Natural killer cell (primary cell): ENCODE measurements around the gene TMEM141. TPM values are rescaled to one million over a fixed set of nuclear protein-coding genes. Genes with fewer than 3 reads are reported as not detected.

Experiments
- ATAC-seq, 3 donors: fragments of 150-1000 bp in 2 of 3; fragments of 200-7000 bp in 1 of 3; cut with Tn5 transposase; 1 replicate in 1 of 3; 2 replicates in 2 of 3; pipeline ENCODE4 v1.10.0; 2021; ENCODE audit warnings: mild to moderate bottlenecking in 2 of 3, moderate library complexity in 2 of 3
- DNase-seq, 2 donors: peaks; one replicate each; pipeline versions ENCODE4 v3.0.0 to v3.0.0-alpha.2; 2013 to 2021; ENCODE audit warnings: mixed read lengths in 1 of 2
- H3K27ac ChIP-seq: one replicate; pipeline ENCODE4 v1.5.1; 2013; ENCODE audit warnings: mild to moderate bottlenecking, low read length
- H3K27me3 ChIP-seq: one replicate; pipeline ENCODE4 v1.6.1; 2013; ENCODE audit warnings: low read length; ENCODE audit not compliant: control insufficient read depth, insufficient read depth
- H3K36me3 ChIP-seq: one replicate; pipeline ENCODE4 v1.6.1; 2013; ENCODE audit warnings: low read length; ENCODE audit not compliant: control insufficient read depth, insufficient read depth
- H3K4me1 ChIP-seq: one replicate; pipeline ENCODE4 v1.6.1; 2013; ENCODE audit warnings: low read length; ENCODE audit not compliant: control insufficient read depth, insufficient read depth
- H3K4me3 ChIP-seq: one replicate; pipeline ENCODE4 v1.5.1; 2013; ENCODE audit warnings: low read length
- H3K9me3 ChIP-seq: one replicate; pipeline ENCODE4 v1.6.1; 2013; ENCODE audit warnings: low read length; ENCODE audit not compliant: control insufficient read depth, insufficient read depth
- H3K27ac Mint-ChIP-seq, 2 donors: one replicate each; pipeline ENCODE4 v1.8.0; 2022; ENCODE audit warnings: mild to moderate bottlenecking in 2 of 2, mixed read lengths in 2 of 2, moderate library complexity in 1 of 2
- H3K27me3 Mint-ChIP-seq, 2 donors: one replicate each; pipeline ENCODE4 v1.8.0; 2022; ENCODE audit warnings: low read depth in 2 of 2, mixed read lengths in 2 of 2
- H3K36me3 Mint-ChIP-seq: one replicate; pipeline ENCODE4 v1.8.0; 2022; ENCODE audit warnings: mixed read lengths
- H3K4me1 Mint-ChIP-seq, 2 donors: one replicate each; pipeline ENCODE4 v1.8.0; 2022; ENCODE audit warnings: mixed read lengths in 2 of 2
- H3K4me3 Mint-ChIP-seq: one replicate; pipeline ENCODE4 v1.8.0; 2022; ENCODE audit warnings: mild to moderate bottlenecking, moderate library complexity, mixed read lengths
- H3K9me3 Mint-ChIP-seq, 2 donors: one replicate each; pipeline ENCODE4 v1.8.0; 2022; ENCODE audit warnings: mixed read lengths in 2 of 2
- CTCF ChIP-seq: fragments of 200-600 bp; IDR thresholded peaks from one replicate; pipeline ENCODE4 v1.8.0; 2022; ENCODE audit warnings: antibody characterized with exemption
- WGBS: methylation state at CpG from one replicate; pipeline ENCODE4 v1.1.7; 2013; ENCODE audit warnings: missing lambda C conversion rate; ENCODE audit not compliant: insufficient coverage; 5-methylcytosine and 5-hydroxymethylcytosine counted together
- intact Hi-C: fragments of 100-400 bp; cut with micrococcal nuclease; formaldehyde crosslinking; loops from one replicate; pipeline ENCODE4 v1.14.2; 2022
- total RNA-seq, 4 donors: library from RNA; stranded (reverse); fragments of 120-200 nt in 1 of 4; gene quantifications; one replicate each; pipeline versions ENCODE4 v1.2.3 to v1.2.4, GENCODE V29; 2013 to 2022

TMEM141 gene
- total RNA-seq, 3 donors from 2014 or later (not counting 1 experiment from before 2014, with no cell fraction given): 22.4 to 26.9 (median 26.6) TPM

- no peak overlapping the region for H3K27ac Mint-ChIP-seq
- peaks cover 0 to 2% of the 10 kb centered on the region in 2 donors for H3K27me3 Mint-ChIP-seq
- no peak for TF ChIP-seq CTCF
- ATAC-seq (no peak), DNase-seq (no peak)
- intact Hi-C loops: no loop called here
- Histone ChIP-seq H3K4me1 (peaks cover 6% of the 10 kb centered on the region), H3K27me3 (no peaks in the 10 kb centered on the region), H3K9me3 (no peaks in the 10 kb centered on the region), H3K27ac (no peak overlapping the region), H3K36me3 (peaks cover 15% of the 10 kb centered on the region), H3K4me3 (no peak overlapping the region)
- no peaks in the 10 kb centered on the region for H3K9me3 Mint-ChIP-seq
- H3K4me1 Mint-ChIP-seq: peaks cover 6 to 14% of the 10 kb centered on the region in 2 donors
- WGBS: 92% methylated on average over 29 of the region's 30 CpGs
- no peak overlapping the region for H3K4me3 Mint-ChIP-seq
- H3K36me3 Mint-ChIP-seq: no peaks in the 10 kb centered on the region
Measured at GRCh38 chr9:136823136-136824046, 32.2 kb downstream of the TMEM141 start.

GRCh38 chr9:136824496-136825225 is 33.5 kb downstream of the TMEM141 start:
- DNase-seq (no peak), ATAC-seq (no peak)
- Mint-ChIP-seq H3K4me3 (no peak overlapping the region), H3K9me3 (no peaks in the 10 kb centered on the region), H3K4me1 (peaks cover 6 to 9% of the 10 kb centered on the region in 2 donors), H3K36me3 (no peaks in the 10 kb centered on the region), H3K27ac (no peak overlapping the region), H3K27me3 (no peaks in the 10 kb centered on the region)
- Histone ChIP-seq H3K27me3 (no peaks in the 10 kb centered on the region), H3K4me3 (no peak overlapping the region), H3K36me3 (peaks cover 21% of the 10 kb centered on the region), H3K27ac (no peak overlapping the region), H3K4me1 (peaks cover 6% of the 10 kb centered on the region), H3K9me3 (no peaks in the 10 kb centered on the region)
- WGBS: 93% methylated on average over 17 of the region's 21 CpGs
- TF ChIP-seq CTCF: no peak
- intact Hi-C loops: no loop called here

GRCh38 chr9:136825295-136826187 is 34.4 kb downstream of the TMEM141 start:
- intact Hi-C loops: no loop called here
- Mint-ChIP-seq H3K4me1 (peaks cover 6 to 7% of the 10 kb centered on the region in 2 donors), H3K36me3 (no peaks in the 10 kb centered on the region), H3K27me3 (no peaks in the 10 kb centered on the region), H3K27ac (no peak overlapping the region), H3K4me3 (no peak overlapping the region), H3K9me3 (no peaks in the 10 kb centered on the region)
- Histone ChIP-seq H3K4me3 (no peak overlapping the region), H3K27ac (no peak overlapping the region), H3K9me3 (no peaks in the 10 kb centered on the region), H3K36me3 (peaks cover 28% of the 10 kb centered on the region), H3K4me1 (peaks cover 6% of the 10 kb centered on the region), H3K27me3 (no peaks in the 10 kb centered on the region)
- WGBS: 95% methylated on average over 44 of the region's 44 CpGs
- no peak for TF ChIP-seq CTCF
- ATAC-seq (no peak), DNase-seq (no peak)
